Smooth muscle cell (in vitro differentiated cells): ENCODE measurements around the gene WNT6. TPM values are rescaled to one million over a fixed set of nuclear protein-coding genes. Genes with fewer than 3 reads are reported as not detected.

Source experiments
- DNase-seq: peaks from one replicate; lab custom pipeline; 2025; ENCODE audit not compliant: unreplicated experiment; lab: John Stamatoyannopoulos, UW
- H2AFZ ChIP-seq: fragments of 200-600 bp; sonication (generic); 2 replicates; pipeline ENCODE4 v1.6.0; 2016; ENCODE audit warnings: antibody characterized with exemption, low read depth, mild to moderate bottlenecking
- H3F3A ChIP-seq: fragments of 200-600 bp; sonication (generic); 2 replicates; pipeline ENCODE4 v1.6.0; 2017; ENCODE audit warnings: antibody characterized with exemption, low read depth
- H3K27ac ChIP-seq: fragments of 200-600 bp; sonication (generic); 2 replicates; pipeline ENCODE4 v1.5.1; 2016; ENCODE audit warnings: low read depth, mild to moderate bottlenecking
- H3K27me3 ChIP-seq: fragments of 200-600 bp; sonication (generic); 2 replicates; pipeline ENCODE4 v1.6.1; 2016; ENCODE audit warnings: low read depth, mild to moderate bottlenecking
- H3K36me3 ChIP-seq: fragments of 200-600 bp; sonication (generic); 2 replicates; pipeline ENCODE4 v1.5.1; 2016; ENCODE audit warnings: low read depth
- H3K4me1 ChIP-seq: fragments of 200-600 bp; sonication (generic); 2 replicates; pipeline ENCODE4 v1.5.1; 2016; ENCODE audit warnings: low read depth
- H3K4me2 ChIP-seq: fragments of 200-600 bp; sonication (generic); 2 replicates; pipeline ENCODE4 v1.6.0; 2016; ENCODE audit warnings: mild to moderate bottlenecking
- H3K4me3 ChIP-seq: fragments of 200-600 bp; sonication (generic); 2 replicates; pipeline ENCODE4 v1.5.1; 2016; ENCODE audit warnings: mild to moderate bottlenecking
- H3K79me2 ChIP-seq: fragments of 200-600 bp; sonication (generic); 2 replicates; pipeline ENCODE4 v1.6.0; 2016; ENCODE audit warnings: low read depth, mild to moderate bottlenecking
- H3K9ac ChIP-seq: fragments of 200-600 bp; sonication (generic); 2 replicates; pipeline ENCODE4 v1.6.0; 2016; ENCODE audit warnings: low read depth
- H3K9me3 ChIP-seq: fragments of 200-600 bp; sonication (generic); replicated peaks from 2 replicates; pipeline ENCODE4 v1.5.1; 2016; ENCODE audit warnings: low read depth
- H4K20me1 ChIP-seq: fragments of 200-600 bp; sonication (generic); 2 replicates; pipeline ENCODE4 v1.6.0; 2016; ENCODE audit warnings: low read depth
- CTCF ChIP-seq: fragments of 200-600 bp; sonication (generic); IDR thresholded peaks from 2 replicates; pipeline ENCODE4 v1.5.1; 2017; ENCODE audit warnings: borderline replicate concordance, mild to moderate bottlenecking, antibody characterized with exemption; ENCODE audit not compliant: insufficient read depth, poor library complexity, severe bottlenecking
- WGBS: methylation state at CpG from one replicate; pipeline ENCODE4 v1.1.7; 2016; ENCODE audit warnings: low lambda C conversion rate; 5-methylcytosine and 5-hydroxymethylcytosine counted together
- polyA plus RNA-seq: library from polyadenylated mRNA; unstranded; fragments of >200 nt; fragmentation: Nextera tagmentation; extraction: Ambion mirVana; gene quantifications from 2 replicates; pipeline ENCODE4 v1.2.1, GENCODE V29; 2016
- total RNA-seq: library from RNA; depleted of rRNA; stranded (reverse); fragments of >200 nt; gene quantifications from 2 replicates; pipeline ENCODE4 v1.2.3, GENCODE V29; 2014

WNT6 gene
- total and polyA plus RNA-seq, 2 experiments from 2014 or later: 7.9 to 12.1 TPM

GRCh38 chr2:218899147-218899546 lies 39.5 kb downstream of the WNT6 start:
- TF ChIP-seq CTCF: no peak
- no peak overlapping the region for H3K4me2 ChIP-seq
- no peak overlapping the region for H3K4me3 ChIP-seq
- H3K27me3 ChIP-seq: peaks cover 71% of the 10 kb centered on the region
- 41% methylated on average over 12 of the region's 12 CpGs for WGBS
- no peaks in the 10 kb centered on the region for H3K4me1 ChIP-seq
- DNase-seq: no peak
- no peaks in the 10 kb centered on the region for H3F3A ChIP-seq
- no peaks in the 10 kb centered on the region for H3K36me3 ChIP-seq
- H3K27ac ChIP-seq: no peak overlapping the region
- H3K9ac ChIP-seq: no peak overlapping the region
- no peaks in the 10 kb centered on the region for H3K9me3 ChIP-seq
- no peak overlapping the region for H2AFZ ChIP-seq
- no peaks in the 10 kb centered on the region for H4K20me1 ChIP-seq
- H3K79me2 ChIP-seq: no peaks in the 10 kb centered on the region

DNA sequence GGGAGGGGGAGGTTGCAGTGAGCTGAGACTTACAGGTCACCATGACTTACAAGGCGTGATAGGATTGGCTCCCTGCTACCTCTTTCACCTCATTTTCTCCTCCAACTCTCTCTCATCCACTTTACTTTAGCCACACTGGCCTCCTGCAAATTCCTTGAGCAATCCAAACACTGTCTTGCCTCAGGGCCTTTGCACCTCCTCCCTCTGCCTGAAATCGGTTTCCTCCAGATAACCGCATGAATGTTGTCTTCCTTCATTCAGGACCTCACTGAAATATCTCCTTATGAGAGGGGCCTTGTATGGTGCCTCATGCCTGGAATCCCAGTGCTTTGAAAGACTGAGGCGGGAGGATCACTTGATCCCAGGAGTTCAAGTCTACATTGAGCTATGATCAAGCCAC lies 42.8 kb downstream of the WNT6 start:
- DNase-seq: no peak
- H3K4me1 ChIP-seq: no peaks in the 10 kb centered on the region
- H3K79me2 ChIP-seq: no peaks in the 10 kb centered on the region
- WGBS: 70% methylated on average over 4 of the region's 4 CpGs
- peaks cover 72% of the 10 kb centered on the region for H3K27me3 ChIP-seq
- no peaks in the 10 kb centered on the region for H3F3A ChIP-seq
- H3K36me3 ChIP-seq: no peaks in the 10 kb centered on the region
- no peak overlapping the region for H2AFZ ChIP-seq
- no peak overlapping the region for H3K9ac ChIP-seq
- TF ChIP-seq CTCF: no peak
- no peak overlapping the region for H3K4me2 ChIP-seq
- no peaks in the 10 kb centered on the region for H4K20me1 ChIP-seq
- no peaks in the 10 kb centered on the region for H3K9me3 ChIP-seq
- H3K4me3 ChIP-seq: no peak overlapping the region
- H3K27ac ChIP-seq: no peak overlapping the region

GRCh38 chr2:218904176-218904575 lies 44.6 kb downstream of the WNT6 start:
- Histone ChIP-seq H2AFZ (no peak overlapping the region), H3F3A (peaks cover 10% of the 10 kb centered on the region), H4K20me1 (no peaks in the 10 kb centered on the region), H3K9me3 (no peaks in the 10 kb centered on the region), H3K4me3 (no peak overlapping the region), H3K9ac (no peak overlapping the region), H3K27ac (no peak overlapping the region), H3K79me2 (no peaks in the 10 kb centered on the region), H3K4me1 (no peaks in the 10 kb centered on the region), H3K27me3 (peaks cover 56% of the 10 kb centered on the region), H3K36me3 (no peaks in the 10 kb centered on the region), H3K4me2 (no peak overlapping the region)
- TF ChIP-seq CTCF: no peak
- no peak for DNase-seq
- 47% methylated on average over 2 of the region's 2 CpGs for WGBS
